Measurements from ENCODE around the gene ATF7.

Gene ATF7

DNA sequence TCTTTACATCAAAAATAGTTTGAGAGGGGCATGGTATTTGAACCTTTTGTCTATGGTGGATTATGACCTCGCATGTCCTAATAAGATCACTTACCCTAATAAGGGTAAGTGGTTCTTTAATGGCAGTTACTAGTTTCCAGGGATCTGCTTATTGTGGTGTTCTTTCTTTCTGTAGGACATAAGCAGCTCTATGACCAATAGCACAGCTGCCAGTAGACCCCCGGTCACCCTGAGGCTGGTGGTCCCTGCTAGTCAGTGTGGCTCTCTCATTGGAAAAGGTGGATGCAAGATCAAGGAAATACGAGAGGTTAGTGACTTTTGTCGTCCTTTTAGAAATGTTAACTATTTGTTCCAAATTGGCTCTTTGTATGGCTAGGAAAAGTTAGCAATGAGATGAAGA is 167.1 kb downstream of the ATF7 start:
- no peak for DNase-seq
